WERI-Rb-1 (cell line): ENCODE measurements around the gene NFAM1.
A peak's percentile ranks its signal among the peaks of the same experiment; 100 is the strongest.

Experiments
- DNase-seq: peaks from one replicate; pipeline ENCODE4 v3.0.0-alpha.2; 2020
- H3K27ac ChIP-seq: fragments of 250-450 bp; sonication (Bioruptor Pico); 2 replicates; pipeline ENCODE4 v1.5.1; 2020; ENCODE audit warnings: mild to moderate bottlenecking, moderate library complexity
- H3K27me3 ChIP-seq: fragments of 250-450 bp; sonication (Bioruptor Pico); 2 replicates; pipeline ENCODE4 v1.5.1; 2021; ENCODE audit warnings: mild to moderate bottlenecking, low read depth, moderate library complexity; ENCODE audit not compliant: insufficient read depth, severe bottlenecking
- H3K36me3 ChIP-seq: fragments of 250-450 bp; sonication (Bioruptor Pico); 2 replicates; pipeline ENCODE4 v1.5.1; 2020; ENCODE audit warnings: mild to moderate bottlenecking, moderate library complexity
- H3K4me3 ChIP-seq: 2 replicates; pipeline ENCODE4 v1.5.1; 2011; ENCODE audit warnings: low read depth, mild to moderate bottlenecking, control low read depth, low read length
- H3K9me3 ChIP-seq: fragments of 250-450 bp; sonication (Bioruptor Pico); 2 replicates; pipeline ENCODE4 v1.5.1; 2021; ENCODE audit warnings: mild to moderate bottlenecking, moderate library complexity; ENCODE audit not compliant: severe bottlenecking
- CTCF ChIP-seq: IDR thresholded peaks from 2 replicates; pipeline ENCODE4 v1.5.1; 2011; ENCODE audit warnings: low read depth, mild to moderate bottlenecking, control low read depth, inconsistent platforms, low read length

Gene NFAM1

GRCh38 chr22:42417645-42418305 lies 14.4 kb downstream of the NFAM1 start:
- H3K27me3 ChIP-seq, result no peaks in the 10 kb centered on the region

GRCh38 chr22:42416671-42417230 lies 15.5 kb downstream of the NFAM1 start:
- no peak for TF ChIP-seq CTCF
- H3K27ac ChIP-seq, result no peak overlapping the region
- no peaks in the 10 kb centered on the region for H3K27me3 ChIP-seq
- H3K36me3 ChIP-seq, result no peaks in the 10 kb centered on the region
- H3K4me3 ChIP-seq, result no peak overlapping the region
- no peaks in the 10 kb centered on the region for H3K9me3 ChIP-seq
- no peak for DNase-seq

More at GRCh38 chr22:42417645-42418305, 14.4 kb downstream of the NFAM1 start:
- Histone ChIP-seq H3K4me3 (no peak overlapping the region), H3K9me3 (no peaks in the 10 kb centered on the region), H3K27ac (no peak overlapping the region), H3K36me3 (no peaks in the 10 kb centered on the region)
- DNase-seq, result no peak
- no peak for TF ChIP-seq CTCF

GRCh38 chr22:42414565-42415303 lies 17.5 kb downstream of the NFAM1 start:
- H3K27me3 ChIP-seq, result no peaks in the 10 kb centered on the region
- no peaks in the 10 kb centered on the region for H3K9me3 ChIP-seq
- no peaks in the 10 kb centered on the region for H3K36me3 ChIP-seq
- H3K27ac ChIP-seq, result no peak overlapping the region
- no peak for DNase-seq
- no peak overlapping the region for H3K4me3 ChIP-seq
- TF ChIP-seq CTCF, result no peak

GRCh38 chr22:42414021-42414420 lies 18.2 kb downstream of the NFAM1 start:
- DNase-seq, result no peak
- Histone ChIP-seq H3K27me3 (no peaks in the 10 kb centered on the region), H3K27ac (no peak overlapping the region), H3K9me3 (no peaks in the 10 kb centered on the region), H3K4me3 (no peak overlapping the region), H3K36me3 (no peaks in the 10 kb centered on the region)
- TF ChIP-seq CTCF, result no peak

- no peaks in the 10 kb centered on the region for H3K36me3 ChIP-seq
- peak overlapping the region; percentile 29 for H3K27ac ChIP-seq
- no peak for TF ChIP-seq CTCF
- H3K27me3 ChIP-seq, result no peaks in the 10 kb centered on the region
- H3K9me3 ChIP-seq, result no peaks in the 10 kb centered on the region
- no peak for DNase-seq
- no peak overlapping the region for H3K4me3 ChIP-seq
These were observed 19.4 kb downstream of the NFAM1 start for GRCh38 chr22:42412744-42413333.
